GM19397 (cell line): ENCODE data around the gene EIPR1.
A peak's percentile ranks its signal among the peaks of the same experiment; 100 is the strongest.

Source experiments
- ATAC-seq: cut with Tn5 transposase; IDR thresholded peaks from one replicate; pipeline ENCODE4 v1.9.1; 2021; ENCODE audit warnings: mild to moderate bottlenecking, moderate library complexity; ENCODE audit not compliant: unreplicated experiment

Gene EIPR1

DNA sequence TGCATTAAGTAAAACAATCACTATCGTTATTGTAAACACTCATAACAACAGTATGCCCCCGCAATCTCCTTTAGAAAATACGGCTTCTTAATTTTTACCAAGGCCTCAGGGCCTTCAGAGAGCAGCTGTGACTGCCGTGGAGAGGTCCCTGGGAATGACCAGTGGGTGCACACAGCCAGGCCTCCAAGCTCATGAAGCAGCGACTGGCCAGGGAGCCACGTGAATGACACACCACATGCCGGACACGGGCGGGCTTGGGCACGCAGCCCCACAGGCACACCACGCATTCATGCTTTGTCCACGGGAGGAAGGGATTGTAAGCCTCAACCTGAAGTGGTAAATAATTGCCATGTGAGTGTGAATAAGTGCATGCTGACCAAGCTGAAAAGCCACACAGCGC, 121.0 kb downstream of the EIPR1 start:
- ATAC-seq: no peak

DNA sequence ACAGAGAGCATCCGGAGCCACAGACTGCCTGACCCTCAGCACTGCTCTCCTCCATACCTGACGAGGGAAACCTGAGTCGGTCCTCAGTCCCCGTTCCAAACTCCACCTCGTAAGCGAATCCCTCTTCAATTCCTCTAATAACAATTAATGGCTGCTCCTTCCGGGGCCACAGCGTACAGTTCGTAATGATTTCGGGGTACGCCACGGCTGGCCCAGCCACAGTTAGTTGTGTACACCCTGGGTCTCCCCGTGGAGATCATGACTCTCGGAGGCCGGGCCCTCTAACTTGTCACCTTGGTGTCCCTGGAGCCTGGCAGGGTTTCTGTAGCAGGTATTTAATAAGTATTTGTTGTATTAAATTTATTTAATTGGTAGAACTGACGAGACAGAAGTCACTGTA, 121.5 kb downstream of the EIPR1 start:
- ATAC-seq: no peak

DNA sequence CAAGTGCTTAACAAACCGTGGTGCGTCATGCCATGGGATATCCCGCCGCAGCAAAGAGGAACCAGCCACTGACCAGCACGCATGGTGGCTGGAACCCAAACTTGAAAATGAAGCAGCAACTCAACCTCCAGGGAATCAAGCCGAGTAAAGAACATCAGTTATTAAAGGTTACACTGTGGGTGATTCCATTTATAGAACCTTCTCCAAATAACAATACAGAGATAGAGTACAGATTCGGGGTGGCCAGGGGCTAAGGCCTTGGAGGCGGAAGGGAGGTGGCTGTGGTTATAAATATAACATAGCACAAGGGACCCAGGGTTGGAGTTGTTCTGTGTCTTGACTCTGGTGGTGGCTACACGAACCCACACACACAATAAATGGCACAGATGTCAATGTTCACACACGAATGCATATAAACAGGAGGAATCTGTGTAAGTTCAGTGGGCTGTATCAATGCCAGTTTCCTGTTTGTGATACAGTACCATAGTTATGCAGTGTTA, 123.1 kb downstream of the EIPR1 start:
- peak; percentile 74 for ATAC-seq

DNA sequence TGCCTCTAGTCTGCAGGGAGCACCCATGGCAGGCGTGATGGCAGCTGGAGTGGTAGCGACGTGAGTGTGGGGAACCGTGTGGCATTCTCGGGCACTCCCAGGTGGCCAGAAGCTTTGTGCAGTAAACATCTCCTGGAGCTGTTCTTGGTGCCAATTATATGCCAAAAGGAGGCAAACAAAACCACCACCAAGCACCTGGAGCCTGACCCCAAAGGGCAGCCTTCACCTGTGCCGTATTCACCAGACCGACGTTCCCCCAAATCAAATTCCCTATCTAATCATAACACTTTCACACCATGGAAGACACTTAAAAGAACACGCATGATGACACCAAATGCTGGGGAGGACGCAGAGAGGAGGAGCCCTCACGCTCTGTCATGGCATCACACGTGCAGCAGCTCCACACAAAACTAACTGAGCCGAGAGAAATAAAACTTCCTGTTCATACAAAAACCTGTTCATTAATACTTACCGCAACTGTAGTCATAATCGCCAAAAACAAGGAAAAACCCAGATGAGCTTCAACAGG, 123.6 kb downstream of the EIPR1 start:
- ATAC-seq: peak; percentile 60

DNA sequence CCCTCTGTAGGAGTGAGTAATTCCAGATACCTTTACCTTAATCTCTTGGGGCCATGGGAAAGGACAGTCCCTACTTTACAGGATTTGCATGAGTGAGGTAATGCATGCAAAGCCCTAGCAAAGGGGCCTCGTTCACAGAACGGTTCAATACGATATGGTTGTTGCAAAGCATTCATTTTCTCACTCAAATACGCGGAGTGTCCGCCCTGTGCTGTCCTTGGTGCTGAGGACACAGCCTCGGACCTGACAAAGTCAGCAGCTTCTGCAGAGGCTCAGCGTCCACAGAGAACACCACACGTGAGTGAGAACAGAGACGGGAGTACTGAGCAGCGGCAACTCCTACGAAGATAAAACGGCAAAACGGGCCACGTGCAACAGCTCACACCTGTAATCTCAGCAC, 125.7 kb downstream of the EIPR1 start:
- no peak for ATAC-seq

DNA sequence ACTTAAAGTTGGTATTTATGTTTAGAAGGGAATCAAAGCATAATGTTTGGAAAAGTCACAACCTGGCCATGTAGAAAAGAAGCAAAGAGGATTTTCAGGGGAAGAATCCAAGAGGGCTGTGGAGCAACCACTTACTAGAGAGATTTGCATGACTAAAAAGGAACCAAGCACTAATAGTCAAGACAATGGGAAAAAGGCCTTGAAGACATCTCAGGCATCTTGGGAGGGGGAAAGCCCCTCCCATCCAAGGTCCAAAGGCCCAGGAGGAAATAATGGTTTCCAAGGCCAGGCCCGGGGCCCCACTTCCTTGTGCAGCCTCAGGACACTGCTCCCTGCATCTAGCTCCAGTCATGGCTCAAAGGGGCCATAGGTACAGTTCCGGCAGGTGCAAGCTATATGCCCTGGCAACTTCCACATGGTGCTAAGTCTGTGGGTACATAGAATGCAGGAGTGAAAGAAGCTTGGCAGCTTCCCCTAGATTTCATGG, 128.1 kb downstream of the EIPR1 start:
- ATAC-seq: no peak

DNA sequence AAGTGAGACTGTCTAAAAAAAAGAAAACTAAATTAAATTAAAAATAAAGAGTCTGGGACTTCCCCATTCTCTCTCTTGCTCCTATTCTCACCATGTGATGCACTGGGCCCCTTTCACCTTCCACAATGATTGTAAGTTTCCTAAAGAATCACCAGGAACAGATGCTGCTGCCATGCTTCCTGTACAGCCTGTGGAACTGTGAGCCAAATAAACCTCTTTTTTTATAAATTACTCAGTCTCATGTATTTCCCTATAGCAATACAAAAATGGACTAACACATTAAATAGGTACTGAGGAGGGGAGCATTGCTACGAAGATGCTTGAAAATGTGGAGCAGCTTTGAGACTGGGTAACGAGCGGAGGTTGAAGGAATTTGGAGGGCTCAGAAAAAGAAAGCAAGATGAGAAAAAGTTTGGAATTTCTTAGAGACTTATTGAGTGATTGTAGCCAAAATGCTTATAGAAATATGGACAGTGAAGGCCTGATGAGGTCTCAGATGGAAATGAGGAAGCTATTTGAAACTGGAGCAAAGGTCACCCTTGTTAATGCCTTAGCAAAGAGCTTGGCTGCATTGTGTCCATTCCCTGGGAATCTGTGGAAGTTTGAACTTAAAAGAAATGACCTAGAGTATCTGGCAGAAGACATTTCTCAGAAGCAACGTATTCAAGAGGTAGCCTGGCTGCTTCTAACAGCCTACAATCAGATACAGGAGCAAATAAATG, 128.7 kb downstream of the EIPR1 start:
- no peak for ATAC-seq

DNA sequence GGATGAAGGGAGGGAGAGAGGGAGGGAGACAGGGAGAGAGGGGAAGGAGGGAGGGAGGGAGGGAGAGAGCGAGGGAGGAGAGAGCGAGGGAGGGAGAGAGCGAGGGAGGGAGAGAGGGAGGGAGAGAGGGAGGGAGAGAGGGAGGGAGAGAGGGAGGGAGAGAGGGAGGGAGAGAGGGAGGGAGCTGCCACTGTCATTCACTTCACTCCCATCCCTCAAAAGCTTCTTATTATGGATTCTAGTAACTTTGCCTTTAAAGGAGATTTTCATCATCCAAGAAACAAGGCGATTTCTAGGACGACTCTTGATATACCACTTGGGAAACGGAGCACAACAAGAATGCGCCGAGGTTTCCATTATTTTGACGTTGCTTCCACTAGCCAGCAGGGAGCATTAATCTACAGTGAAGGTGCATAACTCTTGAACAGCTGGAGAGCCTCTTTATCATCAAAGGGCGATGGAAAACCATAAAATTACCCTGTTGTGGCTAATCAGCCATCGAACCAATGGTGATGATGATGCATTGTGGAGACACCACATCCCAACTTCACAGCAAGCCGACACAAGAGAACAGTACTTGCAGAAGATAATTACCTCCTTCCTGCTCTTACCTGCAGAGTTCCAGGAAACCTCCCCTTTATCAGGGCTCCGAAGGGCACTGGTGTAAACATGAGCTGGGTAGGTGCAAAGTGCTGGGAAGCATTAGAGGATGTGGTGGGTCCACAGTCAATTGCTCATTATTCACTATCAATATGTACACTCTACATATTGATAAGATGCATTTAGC, 130.5 kb downstream of the EIPR1 start:
- no peak for ATAC-seq

DNA sequence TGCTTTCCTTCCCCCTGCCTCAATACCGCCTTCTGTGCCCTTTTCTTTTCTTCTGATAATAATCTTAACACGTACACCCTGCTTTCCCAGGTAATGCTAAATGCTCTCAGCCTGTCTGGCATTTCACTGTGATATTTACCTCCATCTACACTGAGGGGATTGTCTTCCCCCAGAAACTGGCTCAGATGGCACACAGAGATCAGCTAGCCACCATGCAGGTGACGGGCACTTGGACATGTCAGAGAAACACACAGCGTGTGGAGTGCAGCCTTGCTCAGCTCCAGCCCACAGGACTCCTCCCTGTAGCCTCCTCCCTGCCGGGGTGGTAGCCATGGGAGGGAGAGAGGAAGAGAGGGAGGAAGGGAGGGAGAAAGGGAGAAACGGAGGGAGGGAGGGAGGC, 131.2 kb downstream of the EIPR1 start:
- ATAC-seq: no peak

DNA sequence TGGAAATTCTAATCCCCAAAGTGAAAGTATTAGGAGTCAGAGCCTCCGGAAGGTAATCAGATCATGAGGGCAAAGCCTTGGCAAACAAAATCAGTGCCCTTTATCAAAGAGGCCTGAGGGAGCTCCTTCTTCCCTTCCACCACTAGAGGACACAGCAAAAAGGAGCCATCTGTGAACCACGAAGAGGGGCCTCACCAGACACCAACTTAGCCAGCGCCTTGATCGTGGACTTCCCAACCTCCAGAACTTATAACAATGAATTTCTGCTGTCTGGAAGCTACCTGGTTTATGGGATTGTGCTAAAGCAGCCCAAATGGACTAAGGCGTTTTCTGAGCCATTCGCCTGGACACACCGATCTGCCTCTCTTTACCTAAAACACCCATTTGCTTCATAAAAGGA, 133.1 kb downstream of the EIPR1 start:
- ATAC-seq: no peak

DNA sequence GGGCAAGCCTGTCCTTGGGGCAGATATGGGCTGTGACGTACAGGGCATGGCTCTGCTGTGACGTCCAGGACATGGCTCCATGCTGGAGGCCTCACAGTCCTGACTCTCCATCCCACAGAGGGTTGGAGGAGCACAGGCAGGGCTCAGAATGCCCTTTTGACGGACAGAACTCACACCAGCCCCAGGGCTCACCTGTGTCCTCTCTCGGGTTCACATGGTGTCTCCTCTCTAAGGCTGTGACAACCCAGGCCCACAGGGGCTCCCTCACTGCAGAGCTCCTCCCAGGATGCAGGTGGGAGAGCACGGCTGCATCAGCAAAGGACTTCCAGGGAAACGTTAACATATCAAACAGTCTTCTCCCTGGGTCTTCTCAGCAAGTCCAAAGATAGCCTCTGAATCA, 133.8 kb downstream of the EIPR1 start:
- ATAC-seq: no peak

DNA sequence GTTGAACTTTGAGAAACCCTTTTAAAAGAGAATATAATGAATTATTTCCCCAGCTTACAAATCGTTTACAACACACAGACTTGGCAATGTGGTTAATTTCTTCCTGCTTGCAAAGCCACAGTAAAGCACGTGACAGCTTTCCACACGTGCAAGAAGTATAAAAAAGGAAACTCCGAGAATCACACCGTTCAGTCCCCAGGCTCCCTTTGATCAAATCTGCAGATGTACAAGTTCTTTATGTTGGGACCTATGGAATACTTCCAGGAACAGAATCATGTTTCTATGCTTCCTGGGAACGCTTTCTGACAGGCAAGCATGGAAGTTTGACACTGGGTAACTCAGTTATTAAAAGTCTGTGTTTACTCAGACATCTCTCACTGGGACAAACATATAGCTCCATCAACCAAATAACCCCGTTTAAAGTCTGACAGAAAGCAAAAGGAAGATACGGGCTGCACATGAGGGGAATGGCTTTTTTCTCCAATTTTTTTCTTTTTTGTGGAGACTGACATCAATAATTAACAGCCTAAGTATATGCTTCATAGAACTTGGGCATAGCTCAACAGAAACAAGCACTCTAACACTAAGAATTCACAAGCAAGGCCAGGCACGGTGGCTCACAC, 134.8 kb downstream of the EIPR1 start:
- ATAC-seq: peak; percentile 63

DNA sequence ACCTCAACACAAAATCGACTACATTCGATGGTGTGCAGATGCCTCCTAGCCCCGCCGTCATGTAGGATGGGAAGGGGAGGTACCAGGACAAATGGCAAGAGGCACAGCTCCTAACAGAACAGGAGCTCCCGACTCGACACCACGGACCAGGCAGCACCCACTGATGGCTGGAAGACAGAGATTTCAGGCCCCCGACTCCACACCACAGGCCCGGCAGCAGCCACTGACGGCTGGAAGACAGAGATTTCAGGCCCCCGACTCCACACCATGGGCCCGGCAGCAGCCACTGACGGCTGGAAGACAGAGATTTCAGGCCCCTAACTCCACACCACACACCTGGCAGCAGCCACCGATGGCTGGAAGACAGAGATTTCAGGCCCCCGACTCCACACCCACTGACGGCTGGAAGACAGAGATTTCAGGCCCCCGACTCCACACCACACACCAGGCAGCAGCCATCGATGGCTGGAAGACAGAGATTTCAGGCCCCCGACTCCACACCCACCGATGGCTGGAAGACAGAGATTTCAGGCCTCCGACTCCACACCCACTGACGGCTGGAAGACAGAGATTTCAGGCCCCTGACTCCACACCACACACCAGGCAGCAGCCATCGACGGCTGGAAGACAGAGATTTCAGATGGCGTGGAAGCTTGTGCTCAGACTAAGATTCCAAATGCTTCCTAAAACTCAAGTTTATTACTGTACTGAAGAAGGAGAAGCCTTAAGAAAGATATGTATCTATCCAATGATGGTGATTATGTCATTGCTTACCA, 135.5 kb downstream of the EIPR1 start:
- ATAC-seq: peak; percentile 2

DNA sequence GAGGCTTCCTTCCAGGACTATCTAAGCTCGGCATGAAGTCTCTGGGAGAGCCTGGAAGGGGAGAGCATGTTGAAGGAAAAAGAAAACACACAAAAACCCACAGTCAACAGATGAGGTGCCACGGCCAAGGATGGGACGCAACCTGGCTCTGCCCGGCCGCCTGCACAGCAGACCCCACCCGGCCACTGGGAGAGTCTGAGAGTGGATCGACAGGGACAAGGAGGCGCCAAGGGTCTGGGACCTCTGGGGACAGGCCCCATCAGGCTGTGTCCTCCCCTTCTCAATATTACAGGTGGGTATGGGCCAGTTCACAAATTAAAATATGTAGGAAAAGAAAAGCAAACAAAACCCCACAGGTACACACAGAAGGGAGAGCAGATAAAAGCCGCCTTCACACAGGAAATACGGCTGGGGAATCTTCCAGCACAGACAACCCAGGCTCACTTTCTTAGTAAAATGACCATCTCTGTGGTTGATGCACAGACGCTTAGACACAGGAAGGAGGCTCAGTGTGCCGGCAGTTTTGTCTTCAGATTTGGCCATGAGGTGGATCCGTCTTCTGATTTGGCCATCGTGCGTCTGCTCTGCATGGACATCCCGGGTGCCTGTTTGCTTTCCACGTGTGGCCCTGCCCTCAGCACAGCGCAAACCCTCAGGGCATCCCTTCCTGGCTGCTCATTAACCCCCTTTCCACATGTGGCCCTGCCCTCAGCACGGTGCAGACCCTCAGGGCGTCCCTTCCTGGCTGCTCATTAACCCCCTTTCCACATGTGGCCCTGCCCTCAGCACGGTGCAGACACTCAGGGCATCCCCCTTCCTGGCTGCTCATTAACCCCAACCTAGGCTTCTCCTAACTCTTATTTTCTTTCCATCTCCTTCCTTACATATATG, 138.4 kb downstream of the EIPR1 start:
- ATAC-seq: peak; percentile 62

DNA sequence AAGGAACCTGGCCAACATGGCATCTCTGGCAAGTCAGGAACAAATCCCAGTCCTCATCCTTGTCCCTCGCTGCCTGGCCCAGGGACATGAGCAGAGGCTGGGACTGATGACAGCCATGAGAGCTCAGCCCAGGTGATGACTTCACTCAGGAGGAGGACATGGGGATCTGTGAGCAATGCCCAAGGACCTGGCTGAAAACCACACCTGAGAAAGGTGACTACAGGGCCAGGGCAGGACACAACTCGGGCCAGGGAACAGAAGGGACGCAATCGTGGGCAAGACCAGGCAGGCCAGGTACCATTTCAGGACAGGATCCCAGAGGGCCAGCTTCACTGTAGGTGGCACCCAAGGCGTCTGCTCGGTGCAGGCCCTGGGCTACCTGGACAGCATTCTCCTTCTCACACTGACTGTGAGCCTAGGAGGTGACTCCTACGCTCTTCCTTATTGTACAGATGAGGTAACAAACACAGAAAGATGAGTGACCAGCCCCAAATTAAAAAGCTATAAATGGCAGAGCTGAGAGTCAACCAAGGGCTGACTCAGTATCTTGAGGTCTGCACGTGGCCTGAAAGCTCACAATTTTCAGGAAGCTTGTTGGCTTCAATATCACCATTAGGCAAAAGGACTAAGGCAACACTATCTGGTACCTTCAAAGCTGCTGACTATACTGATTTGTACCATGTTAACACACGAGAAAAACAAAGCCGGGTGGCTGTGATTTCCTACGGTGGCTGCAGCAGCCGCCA, 141.1 kb downstream of the EIPR1 start:
- no peak for ATAC-seq

DNA sequence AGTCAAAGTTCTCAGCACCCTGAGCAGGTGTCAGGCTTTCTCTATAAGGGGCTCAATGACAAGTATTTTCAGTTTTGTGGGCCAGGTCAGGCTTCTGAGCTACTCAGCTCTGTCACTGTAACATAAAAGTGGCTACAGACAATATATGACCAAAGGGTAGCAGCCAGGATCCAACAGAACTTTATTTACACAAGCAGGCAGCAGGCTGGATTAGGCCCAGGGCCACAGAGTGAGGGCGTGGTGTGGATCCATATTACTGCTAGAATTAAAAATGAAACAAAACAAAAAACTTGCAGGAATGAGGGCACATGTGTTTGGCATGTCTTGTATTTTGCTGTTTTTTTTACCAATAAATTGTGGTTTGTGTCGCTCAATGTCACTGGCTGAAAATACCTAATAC, 143.7 kb downstream of the EIPR1 start:
- ATAC-seq: no peak

DNA sequence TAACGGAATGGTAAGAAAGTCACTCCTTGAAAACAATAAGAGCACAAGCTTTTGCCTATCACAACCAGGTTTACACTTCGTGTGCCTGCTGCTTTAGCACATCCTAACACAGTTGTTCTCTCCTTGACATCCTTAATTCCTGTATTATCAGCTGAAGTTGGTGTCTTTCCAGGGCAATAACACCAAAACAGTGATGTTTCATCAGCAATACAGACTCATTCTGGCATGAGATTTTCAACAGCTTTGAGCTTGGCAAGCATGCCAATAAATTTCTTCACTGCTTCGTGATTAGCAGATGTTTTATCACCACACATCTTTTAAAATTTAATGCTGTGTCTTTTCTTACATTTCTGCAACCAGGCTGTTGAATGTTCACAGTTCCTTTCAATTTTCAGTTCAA, 148.4 kb downstream of the EIPR1 start:
- ATAC-seq: no peak

DNA sequence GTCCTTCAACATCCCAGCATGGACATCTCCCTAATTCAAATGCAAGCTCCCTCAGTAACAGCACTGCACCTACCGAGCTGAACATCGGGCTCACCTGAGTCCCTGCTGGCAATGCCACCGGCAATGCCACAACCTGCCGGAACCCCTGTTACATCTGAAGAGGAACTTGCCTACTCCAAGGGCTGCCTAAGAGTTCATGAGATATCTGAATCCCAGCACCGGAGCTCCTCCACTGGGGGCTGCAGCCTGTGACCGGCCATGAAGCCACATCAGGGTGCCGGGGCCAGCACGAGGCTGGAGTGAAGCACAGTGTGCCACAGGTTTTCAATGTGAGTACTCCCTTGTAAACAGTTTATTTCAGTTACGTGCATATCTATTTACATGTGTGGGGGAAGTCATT, 152.9 kb downstream of the EIPR1 start:
- ATAC-seq: no peak
